HG03175 (cell line): ENCODE data around the gene EXOC3L1.
A peak's percentile ranks its signal among the peaks of the same experiment; 100 is the strongest.

Experiments used
- ATAC-seq: cut with Tn5 transposase; IDR thresholded peaks from one replicate; pipeline ENCODE4 v1.9.1; 2021; ENCODE audit warnings: mild to moderate bottlenecking, moderate library complexity; ENCODE audit not compliant: unreplicated experiment

The EXOC3L1 gene

DNA sequence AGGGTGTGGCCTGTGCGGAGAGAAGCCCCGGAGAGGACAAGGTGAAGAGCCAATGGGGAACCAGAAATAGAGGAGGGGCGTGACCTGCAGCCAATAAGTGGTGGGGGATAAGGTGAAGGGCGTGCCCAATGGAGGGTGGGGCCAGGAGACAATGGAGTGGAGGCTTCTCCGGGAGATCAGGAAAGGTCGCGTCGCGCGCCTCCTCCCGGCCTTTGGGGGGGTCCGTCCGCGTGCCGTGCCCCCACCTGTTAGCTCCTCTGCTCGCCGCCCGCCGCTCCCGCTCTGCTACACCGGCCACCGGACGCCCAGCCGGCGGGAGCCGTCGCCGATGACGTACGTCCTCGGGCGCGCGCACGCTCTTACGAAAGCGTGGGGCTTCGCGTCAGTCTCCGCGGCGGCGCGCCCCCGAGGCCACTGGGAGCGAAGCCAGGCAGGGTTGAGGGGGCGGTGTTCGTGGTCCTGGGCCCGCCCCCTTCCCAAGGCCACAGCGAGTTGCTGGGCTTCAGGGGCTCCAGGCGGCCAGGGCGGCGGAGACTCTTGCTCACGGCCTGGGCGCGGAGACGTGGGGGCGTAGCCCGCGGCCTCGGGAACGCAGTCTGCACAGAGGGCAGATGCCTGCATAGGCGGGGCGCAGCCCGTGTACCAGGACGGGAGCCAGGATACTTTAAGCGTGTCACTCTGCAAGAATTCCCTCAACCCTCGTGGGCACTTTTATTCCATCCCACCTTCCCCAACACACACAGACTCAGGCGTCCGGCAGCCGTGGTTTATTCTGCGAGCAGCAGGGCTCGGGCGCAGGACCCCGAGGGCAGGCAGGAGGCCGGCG, 6.1 kb downstream of the EXOC3L1 start, which contains the start of gene MATCAP1:
Gene MATCAP1, minus strand, starts transcription at position 337 of the 826 bp plus-strand sequence. CDS start 3,353 bp downstream, outside the sequence.
- ATAC-seq = peak; percentile 94

- ATAC-seq = no peak
Observed at GRCh38 chr16:67183284-67183626, 6.7 kb downstream of the EXOC3L1 start.

GRCh38 chr16:67182288-67182687, 7.6 kb downstream of the EXOC3L1 start:
- ATAC-seq = no peak

GRCh38 chr16:67181346-67181745, 8.6 kb downstream of the EXOC3L1 start:
- no peak for ATAC-seq

GRCh38 chr16:67180166-67180565, 9.8 kb downstream of the EXOC3L1 start:
- no peak for ATAC-seq

- no peak for ATAC-seq
Observed at GRCh38 chr16:67179421-67180080, 10.4 kb downstream of the EXOC3L1 start.

DNA sequence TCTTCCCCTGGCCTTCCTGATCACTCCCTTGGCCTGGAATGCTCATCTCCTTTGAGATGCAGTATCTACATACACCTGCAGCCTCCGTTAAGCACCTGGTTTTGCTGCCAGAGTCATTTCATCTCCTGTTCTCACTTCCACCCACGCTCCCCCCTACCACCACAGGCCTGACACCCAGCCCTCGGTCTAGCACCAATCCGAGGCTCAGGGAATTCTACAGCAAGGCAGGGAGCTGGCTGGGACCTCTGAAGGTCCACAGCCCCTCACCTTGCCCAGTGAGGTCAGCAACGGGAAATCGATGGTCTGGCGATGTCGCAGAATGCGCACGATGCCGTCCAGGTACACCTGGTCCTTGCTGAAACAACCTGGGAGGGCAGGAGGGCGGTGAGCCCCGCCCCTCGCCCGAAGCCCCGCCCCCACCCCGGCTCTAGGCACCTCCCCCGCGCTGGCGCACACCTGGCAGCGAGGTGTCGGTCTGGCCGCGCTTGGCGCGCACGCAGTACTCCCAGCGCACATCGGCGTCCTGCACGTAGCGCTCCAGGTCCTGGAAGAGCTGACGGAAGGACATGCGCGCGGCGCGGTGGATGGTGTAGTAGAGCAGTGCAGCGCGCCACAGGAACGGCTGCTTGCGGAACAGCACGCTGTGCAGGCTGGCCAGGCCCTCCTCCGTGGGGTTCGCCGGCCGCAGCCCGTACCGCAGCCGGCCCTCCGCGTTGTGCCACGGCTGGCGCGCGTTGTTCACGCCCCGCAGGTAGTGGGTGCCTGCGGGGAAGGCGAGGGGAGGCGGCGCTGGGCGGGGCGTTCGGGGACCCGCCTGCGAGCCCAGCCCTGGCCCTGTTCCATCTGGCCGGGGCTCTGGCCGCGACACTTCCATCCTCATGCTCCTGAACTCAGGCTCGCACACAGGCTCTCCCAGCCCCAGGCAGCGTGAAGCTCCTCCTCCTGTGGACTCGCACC, 11.9 kb downstream of the EXOC3L1 start:
- ATAC-seq = no peak

DNA sequence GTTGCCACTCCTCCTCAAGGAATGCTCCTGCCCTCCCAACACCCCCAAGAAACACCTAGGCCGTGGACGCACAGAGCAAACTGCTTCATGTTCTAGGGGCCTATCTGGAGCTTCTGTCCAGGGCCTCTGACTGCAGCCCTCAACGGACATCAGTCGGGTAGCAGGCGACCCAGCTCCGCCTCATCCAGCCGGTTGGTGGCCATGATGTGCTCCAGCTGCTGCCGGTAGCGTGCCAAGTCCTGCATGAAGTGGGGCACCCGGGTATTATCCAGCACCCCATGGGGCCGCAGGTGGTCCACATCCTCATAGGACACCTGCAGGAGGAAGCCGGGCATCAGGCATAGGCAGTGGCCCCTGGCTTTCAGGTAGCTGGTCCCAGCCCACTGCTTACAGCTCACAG, 13.3 kb downstream of the EXOC3L1 start:
- no peak for ATAC-seq

DNA sequence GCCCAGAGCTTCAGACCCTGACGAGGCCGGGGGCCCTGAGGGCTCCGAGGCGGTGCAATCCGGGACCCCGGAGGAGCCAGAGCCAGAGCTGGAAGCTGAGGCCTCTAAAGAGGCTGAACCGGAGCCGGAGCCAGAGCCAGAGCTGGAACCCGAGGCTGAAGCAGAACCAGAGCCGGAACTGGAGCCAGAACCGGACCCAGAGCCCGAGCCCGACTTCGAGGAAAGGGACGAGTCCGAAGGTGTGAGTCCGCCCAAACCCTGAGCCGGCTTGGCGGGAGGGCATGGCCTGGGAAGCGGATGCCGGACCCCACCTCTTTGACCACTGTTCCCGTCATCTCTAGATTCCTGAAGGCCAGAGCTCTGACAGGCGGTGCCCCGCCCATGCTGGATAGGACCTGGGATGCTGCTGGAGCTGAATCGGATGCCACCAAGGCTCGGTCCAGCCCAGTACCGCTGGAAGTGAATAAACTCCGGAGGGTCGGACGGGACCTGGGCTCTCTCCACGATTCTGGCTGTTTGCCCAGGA, 15.2 kb downstream of the EXOC3L1 start:
- ATAC-seq = no peak

- peak; percentile 54 for ATAC-seq
Observed at GRCh38 chr16:67173808-67174705, 15.9 kb downstream of the EXOC3L1 start.

DNA sequence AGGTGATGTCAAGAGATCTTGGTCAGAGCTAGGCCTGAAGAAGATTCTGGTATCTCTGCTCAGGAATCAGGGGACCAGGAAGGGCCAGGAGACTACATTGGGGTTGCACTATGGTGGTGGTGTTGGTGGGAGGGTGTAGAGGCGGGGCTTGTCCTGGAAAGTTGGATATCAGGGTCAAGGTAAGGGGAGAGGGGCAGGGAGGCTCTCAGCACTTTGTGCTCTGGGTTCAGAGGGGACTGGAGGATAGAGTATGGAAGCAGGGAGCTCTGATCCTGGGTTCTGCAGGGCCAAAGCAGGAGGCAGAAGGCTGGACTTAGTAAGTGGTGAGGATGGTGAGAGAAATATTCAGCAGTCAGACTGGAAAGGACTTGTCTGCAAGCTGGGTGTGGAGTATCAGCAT, 16.6 kb downstream of the EXOC3L1 start:
- ATAC-seq = no peak

DNA sequence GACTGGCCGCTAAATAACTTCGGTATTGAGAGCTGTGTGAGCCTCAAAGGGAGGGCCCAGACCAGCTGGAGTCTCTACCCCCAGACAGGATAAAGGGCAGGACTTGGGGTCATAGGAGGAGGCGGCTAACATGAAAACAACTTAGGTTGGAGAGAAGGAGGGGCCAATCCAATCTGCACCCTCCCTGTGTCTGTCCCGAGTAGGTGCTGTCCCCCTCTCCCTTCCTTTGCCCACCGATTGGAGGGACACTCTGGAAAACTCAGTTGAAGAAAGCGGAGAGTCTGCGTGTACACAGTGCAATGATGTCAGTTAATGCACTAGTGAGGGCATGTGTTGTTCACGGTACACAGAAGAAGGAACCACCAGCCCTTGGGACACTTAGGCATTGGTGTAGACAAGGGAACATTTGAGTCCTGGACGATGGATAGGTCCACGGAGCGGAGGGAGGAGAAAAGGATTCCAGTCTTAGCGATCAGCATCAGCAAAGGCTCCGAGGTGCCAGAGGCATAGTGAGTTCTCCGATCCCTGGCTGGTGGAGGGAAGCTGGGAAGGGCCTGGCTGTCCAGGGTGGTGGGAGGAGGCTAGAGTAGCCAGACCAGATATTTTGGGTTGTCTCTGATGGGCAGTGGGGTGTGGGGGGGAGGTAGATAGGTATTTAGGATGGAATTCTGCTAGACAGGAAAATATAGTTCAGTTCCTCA, 18.8 kb downstream of the EXOC3L1 start:
- ATAC-seq = no peak

GRCh38 chr16:67170168-67170948, 19.6 kb downstream of the EXOC3L1 start, which contains the start of gene NOL3:
Gene NOL3, plus strand, starts transcription at chr16:67170538.
- ATAC-seq = no peak

DNA sequence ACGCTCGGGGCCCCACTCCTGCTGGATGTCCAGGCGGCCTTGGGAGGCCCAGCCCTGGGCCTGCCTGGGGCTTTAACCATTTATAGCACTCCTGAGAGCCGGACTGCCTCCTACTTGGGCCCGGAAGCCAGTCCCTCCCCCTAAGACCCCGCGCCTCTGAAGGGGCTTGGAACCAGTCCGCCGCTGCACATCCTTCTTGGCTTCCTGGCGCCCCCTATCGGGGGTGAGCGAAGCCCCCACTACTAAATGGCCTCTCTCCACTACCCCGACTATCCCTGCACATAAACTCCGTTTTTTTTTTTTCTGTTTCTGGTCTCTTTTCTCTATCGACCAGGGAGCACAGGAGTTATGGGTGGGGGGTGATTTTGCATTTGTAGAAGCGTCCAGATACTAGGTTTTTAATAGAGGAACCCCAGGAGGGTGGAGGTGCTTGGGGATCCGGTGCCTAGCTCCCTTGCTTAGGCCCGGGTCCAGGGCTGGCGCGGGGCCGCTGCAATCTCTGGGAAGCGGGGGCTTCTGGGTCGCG, 20.2 kb downstream of the EXOC3L1 start:
- ATAC-seq = no peak

DNA sequence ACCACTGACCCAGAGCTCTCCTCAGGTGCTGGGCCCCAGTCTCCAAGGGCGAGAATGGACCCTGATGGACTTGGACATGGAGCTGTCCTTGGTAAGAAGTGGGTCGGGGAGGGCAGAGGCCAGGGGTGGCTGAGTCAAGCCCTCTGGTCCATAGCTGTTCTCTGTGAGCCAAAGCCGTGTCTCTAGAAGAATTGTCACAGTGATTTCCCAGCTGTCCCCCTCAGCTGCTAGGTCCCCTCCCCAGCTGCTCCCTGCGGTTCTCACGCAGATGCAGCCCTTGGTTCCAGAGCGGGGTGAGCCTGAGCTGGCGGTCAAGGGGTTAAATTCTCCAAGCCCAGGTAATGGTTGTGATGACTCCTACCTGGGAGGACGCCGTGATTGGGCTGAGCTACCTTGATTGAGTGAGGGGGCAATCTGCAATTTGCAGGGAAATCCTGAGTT, 20.9 kb downstream of the EXOC3L1 start:
- no peak for ATAC-seq

DNA sequence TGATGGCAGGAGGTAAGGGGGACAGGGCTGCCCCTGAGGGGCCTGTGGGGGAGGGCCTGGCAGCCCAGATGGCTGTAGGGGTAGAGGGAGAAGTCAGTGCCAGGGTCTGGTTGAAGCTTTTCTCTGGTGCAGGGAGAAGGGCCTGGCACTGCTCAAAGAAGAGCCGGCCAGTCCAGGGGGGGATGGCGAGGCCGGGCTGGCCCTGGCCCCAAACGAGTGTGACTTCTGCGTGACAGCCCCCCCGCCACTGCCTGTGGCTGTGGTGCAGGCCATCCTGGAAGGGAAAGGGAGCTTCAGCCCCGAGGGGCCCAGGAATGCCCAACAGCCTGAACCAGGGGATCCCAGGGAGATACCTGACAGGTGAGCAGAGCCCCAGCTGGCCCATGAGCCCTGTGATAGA, 22.3 kb downstream of the EXOC3L1 start:
- no peak for ATAC-seq

DNA sequence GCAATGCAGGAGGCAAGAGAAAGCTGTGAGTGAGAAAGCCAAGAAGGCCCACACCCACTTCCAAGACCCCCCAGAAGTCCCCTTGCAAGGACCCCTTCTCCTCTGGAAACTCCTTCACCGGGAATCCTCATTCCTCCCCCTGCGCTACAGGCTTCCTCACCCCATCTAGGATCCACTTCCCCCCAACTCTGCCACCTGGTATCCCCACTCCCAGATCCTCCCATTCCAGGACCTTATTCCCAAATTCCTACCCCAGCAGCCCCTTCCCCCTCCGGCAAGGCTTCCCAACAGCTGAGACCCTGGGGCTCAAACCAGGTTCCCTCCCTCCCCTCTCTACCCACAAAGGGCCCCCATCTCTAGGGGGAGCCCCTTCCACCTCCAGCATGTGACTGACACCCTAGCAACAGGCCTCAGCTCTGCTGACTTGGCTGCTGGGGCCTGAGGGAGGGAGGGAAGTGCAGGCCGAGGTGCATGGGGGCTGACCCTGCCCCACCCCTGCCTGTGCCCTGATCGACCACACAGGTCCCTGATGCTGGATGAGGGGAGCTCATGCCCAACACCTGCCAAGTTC, 23.3 kb downstream of the EXOC3L1 start:
- ATAC-seq = no peak

GRCh38 chr16:67166110-67166547, 23.8 kb downstream of the EXOC3L1 start:
- no peak for ATAC-seq
